SK-N-DZ (cell line): ENCODE data around the gene SLC6A7.

ENCODE experiments used
- DNase-seq: peaks from one replicate; pipeline ENCODE4 v3.0.0-alpha.2; 2015; ENCODE audit warnings: low spot score

Gene SLC6A7

GRCh38 chr5:150190503-150190979 lies 679 bp downstream of the SLC6A7 start:
- DNase-seq: no peak

- no peak for DNase-seq
Observed at GRCh38 chr5:150190987-150191386, 1.1 kb downstream of the SLC6A7 start.

- DNase-seq: peak; percentile 52
Observed at GRCh38 chr5:150192462-150192861, 2.6 kb downstream of the SLC6A7 start.

GRCh38 chr5:150195736-150196485 lies 6.0 kb downstream of the SLC6A7 start:
- DNase-seq: no peak

GRCh38 chr5:150196514-150196913 lies 6.7 kb downstream of the SLC6A7 start:
- no peak for DNase-seq

GRCh38 chr5:150196986-150197385 lies 7.1 kb downstream of the SLC6A7 start:
- DNase-seq: no peak

GRCh38 chr5:150197476-150197875 lies 7.6 kb downstream of the SLC6A7 start:
- no peak for DNase-seq

GRCh38 chr5:150202501-150202900 lies 12.6 kb downstream of the SLC6A7 start:
- no peak for DNase-seq

GRCh38 chr5:150203832-150204589 lies 14.1 kb downstream of the SLC6A7 start:
- no peak for DNase-seq

- no peak for DNase-seq
Observed at GRCh38 chr5:150204590-150204960, 14.7 kb downstream of the SLC6A7 start.

GRCh38 chr5:150206098-150206778 lies 16.4 kb downstream of the SLC6A7 start:
- no peak for DNase-seq

- no peak for DNase-seq
Observed at GRCh38 chr5:150206779-150207115, 16.9 kb downstream of the SLC6A7 start.

- no peak for DNase-seq
Observed at GRCh38 chr5:150208187-150209098, 18.6 kb downstream of the SLC6A7 start.

GRCh38 chr5:150209099-150209635 lies 19.3 kb downstream of the SLC6A7 start:
- peak; percentile 28 for DNase-seq

GRCh38 chr5:150210644-150211043 lies 20.8 kb downstream of the SLC6A7 start:
- no peak for DNase-seq

- no peak for DNase-seq
Observed at GRCh38 chr5:150211156-150212030, 21.5 kb downstream of the SLC6A7 start.

GRCh38 chr5:150213530-150213929 lies 23.7 kb downstream of the SLC6A7 start:
- DNase-seq: no peak

GRCh38 chr5:150214289-150214688 lies 24.4 kb downstream of the SLC6A7 start:
- no peak for DNase-seq

- DNase-seq: no peak
Observed at GRCh38 chr5:150215979-150216944, 26.4 kb downstream of the SLC6A7 start.
